ENCODE measurements around the gene UBE2H.
A peak's percentile ranks its signal among the peaks of the same experiment; 100 is the strongest.

Gene UBE2H

GRCh38 chr7:129851174-129851573 is 101.6 kb downstream of the UBE2H start:
- WGBS, 2 experiments, result 95 to 97% methylated on average over 2 to 4 of the region's 5 CpGs

GRCh38 chr7:129848436-129848835 is 104.3 kb downstream of the UBE2H start:
- 96% methylated on average over 2 of the region's 2 CpGs for WGBS, 2 experiments

More at GRCh38 chr7:129851174-129851573, 101.6 kb downstream of the UBE2H start:
- H3K9me3 ChIP-seq (ENCODE audit: control insufficient read depth, low read length), result no peaks in the 10 kb centered on the region
- no peak overlapping the region for H3K27ac ChIP-seq (ENCODE audit: insufficient read depth, low read depth, low read length, poor library complexity, severe bottlenecking)
- no peaks in the 10 kb centered on the region for H3K36me3 ChIP-seq (ENCODE audit: control insufficient read depth, insufficient read depth, low read length)
- no peaks in the 10 kb centered on the region for H3K27me3 ChIP-seq (ENCODE audit: control insufficient read depth, insufficient read depth, low read length, poor library complexity, severe bottlenecking)
- H3K4me3 ChIP-seq (ENCODE audit: insufficient read depth, low read depth, low read length), result no peak overlapping the region
- no peaks in the 10 kb centered on the region for H3K4me1 ChIP-seq (ENCODE audit: control insufficient read depth, insufficient read depth, low read length)

GRCh38 chr7:129845972-129846327 is 106.8 kb downstream of the UBE2H start:
- peaks cover 6% of the 10 kb centered on the region for H3K4me1 ChIP-seq (ENCODE audit: control insufficient read depth, insufficient read depth, low read length)
- H3K27ac ChIP-seq (ENCODE audit: insufficient read depth, low read depth, low read length, poor library complexity, severe bottlenecking), result no peak overlapping the region
- no peaks in the 10 kb centered on the region for H3K27me3 ChIP-seq (ENCODE audit: control insufficient read depth, insufficient read depth, low read length, poor library complexity, severe bottlenecking)
- no peaks in the 10 kb centered on the region for H3K36me3 ChIP-seq (ENCODE audit: control insufficient read depth, insufficient read depth, low read length)
- H3K4me3 ChIP-seq (ENCODE audit: insufficient read depth, low read depth, low read length), result no peak overlapping the region
- 100% methylated on average over 1 of the region's 1 CpG for WGBS, 2 experiments
- no peaks in the 10 kb centered on the region for H3K9me3 ChIP-seq (ENCODE audit: control insufficient read depth, low read length)

More at GRCh38 chr7:129848436-129848835, 104.3 kb downstream of the UBE2H start:
- H3K27ac ChIP-seq (ENCODE audit: insufficient read depth, low read depth, low read length, poor library complexity, severe bottlenecking), result peak overlapping the region; percentile 13
- H3K9me3 ChIP-seq (ENCODE audit: control insufficient read depth, low read length), result no peaks in the 10 kb centered on the region
- peaks cover 6% of the 10 kb centered on the region for H3K4me1 ChIP-seq (ENCODE audit: control insufficient read depth, insufficient read depth, low read length)
- no peak overlapping the region for H3K4me3 ChIP-seq (ENCODE audit: insufficient read depth, low read depth, low read length)
- no peaks in the 10 kb centered on the region for H3K36me3 ChIP-seq (ENCODE audit: control insufficient read depth, insufficient read depth, low read length)
- no peaks in the 10 kb centered on the region for H3K27me3 ChIP-seq (ENCODE audit: control insufficient read depth, insufficient read depth, low read length, poor library complexity, severe bottlenecking)

GRCh38 chr7:129845178-129845971 is 107.4 kb downstream of the UBE2H start:
- H3K36me3 ChIP-seq (ENCODE audit: control insufficient read depth, insufficient read depth, low read length), result no peaks in the 10 kb centered on the region
- no peaks in the 10 kb centered on the region for H3K27me3 ChIP-seq (ENCODE audit: control insufficient read depth, insufficient read depth, low read length, poor library complexity, severe bottlenecking)
- no peaks in the 10 kb centered on the region for H3K9me3 ChIP-seq (ENCODE audit: control insufficient read depth, low read length)
- WGBS, 2 experiments, result 85 to 93% methylated on average over 3 of the region's 3 CpGs
- H3K4me3 ChIP-seq (ENCODE audit: insufficient read depth, low read depth, low read length), result no peak overlapping the region
- no peak overlapping the region for H3K27ac ChIP-seq (ENCODE audit: insufficient read depth, low read depth, low read length, poor library complexity, severe bottlenecking)
- peaks cover 6% of the 10 kb centered on the region for H3K4me1 ChIP-seq (ENCODE audit: control insufficient read depth, insufficient read depth, low read length)

GRCh38 chr7:129843978-129844840 is 108.6 kb downstream of the UBE2H start:
- Histone ChIP-seq H3K36me3 (ENCODE audit: control insufficient read depth, insufficient read depth, low read length) (no peaks in the 10 kb centered on the region), H3K4me1 (ENCODE audit: control insufficient read depth, insufficient read depth, low read length) (peaks cover 6% of the 10 kb centered on the region), H3K27me3 (ENCODE audit: control insufficient read depth, insufficient read depth, low read length, poor library complexity, severe bottlenecking) (no peaks in the 10 kb centered on the region), H3K27ac (ENCODE audit: insufficient read depth, low read depth, low read length, poor library complexity, severe bottlenecking) (no peak overlapping the region), H3K9me3 (ENCODE audit: control insufficient read depth, low read length) (no peaks in the 10 kb centered on the region), H3K4me3 (ENCODE audit: insufficient read depth, low read depth, low read length) (no peak overlapping the region)
- WGBS, 2 experiments, result 77 to 79% methylated on average over 5 to 6 of the region's 7 CpGs

- H3K27me3 ChIP-seq (ENCODE audit: control insufficient read depth, insufficient read depth, low read length, poor library complexity, severe bottlenecking), result no peaks in the 10 kb centered on the region
- H3K36me3 ChIP-seq (ENCODE audit: control insufficient read depth, insufficient read depth, low read length), result no peaks in the 10 kb centered on the region
- 13 to 20% methylated on average over 12 of the region's 12 CpGs for WGBS, 2 experiments
- H3K27ac ChIP-seq (ENCODE audit: insufficient read depth, low read depth, low read length, poor library complexity, severe bottlenecking), result no peak overlapping the region
- H3K9me3 ChIP-seq (ENCODE audit: control insufficient read depth, low read length), result no peaks in the 10 kb centered on the region
- H3K4me1 ChIP-seq (ENCODE audit: control insufficient read depth, insufficient read depth, low read length), result peaks cover 6% of the 10 kb centered on the region
- no peak overlapping the region for H3K4me3 ChIP-seq (ENCODE audit: insufficient read depth, low read depth, low read length)
These were observed 109.3 kb downstream of the UBE2H start for GRCh38 chr7:129843365-129843898.

- Histone ChIP-seq H3K36me3 (ENCODE audit: control insufficient read depth, insufficient read depth, low read length) (no peaks in the 10 kb centered on the region), H3K4me3 (ENCODE audit: insufficient read depth, low read depth, low read length) (no peak overlapping the region), H3K27ac (ENCODE audit: insufficient read depth, low read depth, low read length, poor library complexity, severe bottlenecking) (no peak overlapping the region), H3K9me3 (ENCODE audit: control insufficient read depth, low read length) (no peaks in the 10 kb centered on the region), H3K4me1 (ENCODE audit: control insufficient read depth, insufficient read depth, low read length) (peaks cover 16% of the 10 kb centered on the region), H3K27me3 (ENCODE audit: control insufficient read depth, insufficient read depth, low read length, poor library complexity, severe bottlenecking) (no peaks in the 10 kb centered on the region)
- WGBS, 2 experiments, result 85 to 89% methylated on average over 3 of the region's 3 CpGs
These were observed 111.3 kb downstream of the UBE2H start for GRCh38 chr7:129841465-129841864.

- H3K4me1 ChIP-seq (ENCODE audit: control insufficient read depth, insufficient read depth, low read length), result peaks cover 23% of the 10 kb centered on the region
- no peaks in the 10 kb centered on the region for H3K36me3 ChIP-seq (ENCODE audit: control insufficient read depth, insufficient read depth, low read length)
- no peak overlapping the region for H3K27ac ChIP-seq (ENCODE audit: insufficient read depth, low read depth, low read length, poor library complexity, severe bottlenecking)
- WGBS, 2 experiments, result 94 to 97% methylated on average over 4 of the region's 4 CpGs
- H3K9me3 ChIP-seq (ENCODE audit: control insufficient read depth, low read length), result no peaks in the 10 kb centered on the region
- no peak overlapping the region for H3K4me3 ChIP-seq (ENCODE audit: insufficient read depth, low read depth, low read length)
- H3K27me3 ChIP-seq (ENCODE audit: control insufficient read depth, insufficient read depth, low read length, poor library complexity, severe bottlenecking), result no peaks in the 10 kb centered on the region
These were observed 112.0 kb downstream of the UBE2H start for GRCh38 chr7:129840757-129841156.

- peaks cover 22% of the 10 kb centered on the region for H3K4me1 ChIP-seq (ENCODE audit: control insufficient read depth, insufficient read depth, low read length)
- no peak overlapping the region for H3K27ac ChIP-seq (ENCODE audit: insufficient read depth, low read depth, low read length, poor library complexity, severe bottlenecking)
- no peaks in the 10 kb centered on the region for H3K9me3 ChIP-seq (ENCODE audit: control insufficient read depth, low read length)
- H3K4me3 ChIP-seq (ENCODE audit: insufficient read depth, low read depth, low read length), result no peak overlapping the region
- no peaks in the 10 kb centered on the region for H3K27me3 ChIP-seq (ENCODE audit: control insufficient read depth, insufficient read depth, low read length, poor library complexity, severe bottlenecking)
- no peaks in the 10 kb centered on the region for H3K36me3 ChIP-seq (ENCODE audit: control insufficient read depth, insufficient read depth, low read length)
- WGBS, 2 experiments, result 43 to 77% methylated on average over 1 to 3 of the region's 3 CpGs
These were observed 115.8 kb downstream of the UBE2H start for GRCh38 chr7:129836983-129837382.

GRCh38 chr7:129835569-129835968 is 117.2 kb downstream of the UBE2H start:
- 62 to 70% methylated on average over 6 of the region's 6 CpGs for WGBS, 2 experiments
- Histone ChIP-seq H3K4me1 (ENCODE audit: control insufficient read depth, insufficient read depth, low read length) (peaks cover 22% of the 10 kb centered on the region), H3K36me3 (ENCODE audit: control insufficient read depth, insufficient read depth, low read length) (no peaks in the 10 kb centered on the region), H3K27ac (ENCODE audit: insufficient read depth, low read depth, low read length, poor library complexity, severe bottlenecking) (no peak overlapping the region), H3K27me3 (ENCODE audit: control insufficient read depth, insufficient read depth, low read length, poor library complexity, severe bottlenecking) (no peaks in the 10 kb centered on the region), H3K4me3 (ENCODE audit: insufficient read depth, low read depth, low read length) (no peak overlapping the region), H3K9me3 (ENCODE audit: control insufficient read depth, low read length) (no peaks in the 10 kb centered on the region)

Measured in ectodermal cell (in vitro differentiated cells).